ENCODE results near the gene CYP4F8. TPM values are rescaled to one million over a fixed set of nuclear protein-coding genes. Genes with fewer than 3 reads are reported as not detected.
A peak's percentile ranks its signal among the peaks of the same experiment; 100 is the strongest.

Gene CYP4F8
- polyA plus RNA-seq, 1 experiment, result not detected

DNA sequence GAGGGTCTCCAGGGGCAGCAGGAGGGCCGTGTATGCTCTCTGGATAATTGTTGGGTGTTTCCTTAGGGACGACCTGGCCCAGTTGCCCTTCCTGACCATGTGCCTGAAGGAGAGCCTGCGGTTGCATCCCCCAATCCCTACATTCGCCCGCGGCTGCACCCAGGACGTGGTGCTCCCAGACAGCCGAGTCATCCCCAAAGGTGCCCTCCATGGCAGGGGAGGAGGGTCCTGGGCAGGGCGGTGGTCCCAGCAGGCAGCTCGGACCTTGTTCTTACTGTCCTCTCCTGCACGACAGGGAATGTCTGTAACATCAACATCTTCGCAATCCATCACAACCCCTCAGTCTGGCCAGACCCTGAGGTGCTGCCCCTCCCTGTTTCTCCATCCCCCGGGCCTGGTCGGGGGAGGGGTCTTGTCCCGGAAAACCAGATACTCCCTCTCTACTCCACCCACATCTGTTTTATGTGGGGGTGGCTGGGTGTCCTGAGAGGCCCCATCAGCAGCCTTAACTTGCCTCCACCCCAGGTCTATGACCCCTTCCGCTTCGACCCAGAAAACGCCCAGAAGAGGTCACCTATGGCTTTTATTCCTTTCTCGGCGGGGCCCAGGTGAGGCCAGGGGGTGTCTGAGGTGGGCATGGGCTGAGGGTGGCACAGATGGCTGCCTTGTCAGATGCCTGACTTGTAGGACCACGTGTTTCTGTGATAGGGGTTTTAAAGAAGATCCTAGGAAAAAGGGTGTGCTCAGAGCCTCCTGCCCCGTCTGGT, 13.4 kb downstream of the CYP4F8 start:
- Histone ChIP-seq H3K4me3 (ENCODE audit: low read depth, low read length) (no peak overlapping the region), H3K27me3 (ENCODE audit: control insufficient read depth, insufficient read depth, low read length) (no peaks in the 10 kb centered on the region), H3K27ac (ENCODE audit: low read depth, low read length) (no peak overlapping the region), H3K9me3 (ENCODE audit: control insufficient read depth, insufficient read depth, low read length) (peaks cover 9% of the 10 kb centered on the region; the same call in 1 of the 2 replicates)
- DNase-seq (ENCODE audit: low read depth, low spot score), result no peak
- TF ChIP-seq, protein P1, sequence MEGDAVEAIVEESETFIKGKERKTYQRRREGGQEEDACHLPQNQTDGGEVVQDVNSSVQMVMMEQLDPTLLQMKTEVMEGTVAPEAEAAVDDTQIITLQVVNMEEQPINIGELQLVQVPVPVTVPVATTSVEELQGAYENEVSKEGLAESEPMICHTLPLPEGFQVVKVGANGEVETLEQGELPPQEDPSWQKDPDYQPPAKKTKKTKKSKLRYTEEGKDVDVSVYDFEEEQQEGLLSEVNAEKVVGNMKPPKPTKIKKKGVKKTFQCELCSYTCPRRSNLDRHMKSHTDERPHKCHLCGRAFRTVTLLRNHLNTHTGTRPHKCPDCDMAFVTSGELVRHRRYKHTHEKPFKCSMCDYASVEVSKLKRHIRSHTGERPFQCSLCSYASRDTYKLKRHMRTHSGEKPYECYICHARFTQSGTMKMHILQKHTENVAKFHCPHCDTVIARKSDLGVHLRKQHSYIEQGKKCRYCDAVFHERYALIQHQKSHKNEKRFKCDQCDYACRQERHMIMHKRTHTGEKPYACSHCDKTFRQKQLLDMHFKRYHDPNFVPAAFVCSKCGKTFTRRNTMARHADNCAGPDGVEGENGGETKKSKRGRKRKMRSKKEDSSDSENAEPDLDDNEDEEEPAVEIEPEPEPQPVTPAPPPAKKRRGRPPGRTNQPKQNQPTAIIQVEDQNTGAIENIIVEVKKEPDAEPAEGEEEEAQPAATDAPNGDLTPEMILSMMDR (IDR thresholded peaks at IDR 0.05; ENCODE audit: low read depth, low read length), result no peak
- POLR2A ChIA-PET, result no interaction called here
- CTCF ChIA-PET, result interaction anchor here (0.7 kb wide), 1 partner anchor 554 kb away, joined by 3 read pairs; no protein-coding TSS in a partner anchor

DNA sequence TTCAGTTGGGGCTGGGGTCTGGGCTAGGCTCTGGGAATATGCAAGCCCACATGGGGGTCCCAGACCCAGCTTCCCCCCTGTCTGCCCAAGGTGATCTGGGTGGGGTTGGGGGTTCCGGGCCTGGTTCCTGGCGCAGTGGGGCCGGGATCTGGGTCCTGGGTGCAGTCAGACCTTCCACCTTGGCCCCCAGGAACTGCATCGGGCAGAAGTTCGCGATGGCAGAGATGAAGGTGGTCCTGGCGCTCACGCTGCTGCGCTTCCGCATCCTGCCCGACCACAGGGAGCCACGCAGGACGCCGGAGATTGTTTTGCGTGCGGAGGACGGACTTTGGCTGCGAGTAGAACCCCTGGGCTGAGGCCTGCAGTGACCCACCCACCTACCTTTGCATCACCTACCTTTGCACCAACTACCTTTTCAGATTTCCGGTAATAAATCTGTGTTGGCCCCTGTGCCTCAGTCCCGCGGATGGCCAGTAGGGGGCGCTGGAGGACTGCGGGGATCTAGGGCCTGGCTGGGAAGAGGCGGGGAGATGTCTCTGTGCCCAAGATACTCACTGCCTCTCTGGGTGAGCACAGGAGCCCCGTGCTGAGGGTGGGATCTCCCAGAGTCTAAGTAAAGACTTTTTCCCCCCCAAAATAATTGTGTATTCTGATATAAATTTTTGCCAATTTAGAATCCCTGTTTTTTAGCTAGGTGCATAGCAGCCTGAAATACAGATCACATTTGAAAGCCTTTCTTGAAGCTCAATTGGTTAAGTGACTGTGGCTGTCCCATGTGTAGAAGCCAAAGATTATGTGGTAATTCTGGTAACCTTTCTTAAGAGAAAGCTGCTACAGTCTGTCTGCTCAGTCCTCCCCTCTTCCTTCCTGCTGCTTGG, 14.2 kb downstream of the CYP4F8 start:
- TF ChIP-seq, protein P1 (IDR thresholded peaks at IDR 0.05; ENCODE audit: low read depth, low read length), result peak; percentile 83
- Histone ChIP-seq H3K9me3 (ENCODE audit: control insufficient read depth, insufficient read depth, low read length) (peaks cover 5% of the 10 kb centered on the region; the same call in 1 of the 2 replicates), H3K4me3 (ENCODE audit: low read depth, low read length) (no peak overlapping the region), H3K27me3 (ENCODE audit: control insufficient read depth, insufficient read depth, low read length) (no peaks in the 10 kb centered on the region), H3K27ac (ENCODE audit: low read depth, low read length) (no peak overlapping the region)
- ChIA-PET POLR2A (no interaction called here), CTCF (interaction anchor here (0.6 to 1.1 kb wide), 5 partner anchors 133 to 753 kb away, joined by 3 to 7 read pairs (median 3); no protein-coding TSS in a partner anchor)
- DNase-seq (ENCODE audit: low read depth, low spot score), result peak; percentile 2

DNA sequence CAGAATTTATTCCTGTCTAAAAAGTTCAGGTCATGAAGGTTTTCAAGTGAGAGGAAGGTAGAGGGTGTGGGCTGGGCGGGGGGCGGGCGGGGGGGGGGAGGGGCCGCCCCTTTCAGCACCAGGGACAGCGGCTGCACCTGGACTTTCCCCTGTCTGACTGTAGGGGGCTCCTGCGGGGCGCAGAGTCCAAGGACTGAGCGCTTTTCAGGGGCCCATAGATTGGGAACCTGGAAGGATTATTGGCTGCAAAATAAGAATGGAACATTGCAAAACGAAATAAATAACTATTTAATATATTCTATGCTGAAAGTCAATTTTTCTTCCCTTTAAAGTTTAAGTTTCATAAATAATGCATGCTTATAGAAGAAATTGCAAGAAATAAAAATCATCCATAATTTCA, 16.8 kb downstream of the CYP4F8 start:
- no peak for DNase-seq (ENCODE audit: low read depth, low spot score)
- POLR2A ChIA-PET, result no interaction called here
- H3K9me3 ChIP-seq (ENCODE audit: control insufficient read depth, insufficient read depth, low read length), result peaks cover 5% of the 10 kb centered on the region; the same call in 1 of the 2 replicates
- H3K27me3 ChIP-seq (ENCODE audit: control insufficient read depth, insufficient read depth, low read length), result no peaks in the 10 kb centered on the region
- TF ChIP-seq, protein P1 (IDR thresholded peaks at IDR 0.05; ENCODE audit: low read depth, low read length), result peak; percentile 31; the same call in 1 of the 2 replicates
- H3K4me3 ChIP-seq (ENCODE audit: low read depth, low read length), result no peak overlapping the region
- no peak overlapping the region for H3K27ac ChIP-seq (ENCODE audit: low read depth, low read length)
- CTCF ChIA-PET, result no interaction called here

DNA sequence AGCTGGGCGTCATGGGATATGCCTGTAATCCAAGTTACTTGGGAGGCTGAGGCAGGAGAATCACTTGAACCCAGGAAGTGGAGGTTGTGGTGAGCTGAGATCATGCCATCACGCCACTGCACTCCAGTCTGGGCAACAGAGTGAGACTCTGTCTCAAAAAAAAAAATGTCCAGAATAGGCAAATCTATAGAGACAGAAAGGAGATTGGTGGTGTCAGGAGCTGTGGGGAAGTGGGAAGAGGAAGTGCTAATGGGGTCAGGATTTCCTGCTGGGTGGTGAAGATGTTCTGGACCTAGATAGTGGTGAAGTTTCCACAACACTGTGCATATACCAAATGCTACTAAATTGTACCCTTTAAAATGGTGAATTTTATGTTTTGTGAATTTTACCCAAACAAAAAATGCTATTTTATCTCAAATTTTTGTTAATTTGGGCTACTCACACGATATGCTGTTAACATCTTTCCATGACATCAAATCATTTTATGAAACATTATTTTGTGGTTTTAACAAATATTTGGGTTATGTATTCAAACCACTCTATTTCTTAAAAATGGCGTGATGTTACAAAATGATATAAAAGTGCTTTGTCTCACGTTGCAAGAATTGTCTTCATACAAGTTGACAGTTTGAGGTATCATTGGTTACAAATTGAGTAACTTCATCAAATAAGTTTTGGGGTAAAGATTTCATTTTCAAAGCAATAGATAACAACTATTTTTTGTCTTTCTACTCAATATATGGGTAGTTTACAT, 18.2 kb downstream of the CYP4F8 start:
- H3K27ac ChIP-seq (ENCODE audit: low read depth, low read length), result no peak overlapping the region
- no peak overlapping the region for H3K4me3 ChIP-seq (ENCODE audit: low read depth, low read length)
- no peak for DNase-seq (ENCODE audit: low read depth, low spot score)
- TF ChIP-seq, protein P1 (IDR thresholded peaks at IDR 0.05; ENCODE audit: low read depth, low read length), result no peak
- ChIA-PET POLR2A (no interaction called here), CTCF (no interaction called here)
- peaks cover 5% of the 10 kb centered on the region; the same call in 1 of the 2 replicates for H3K9me3 ChIP-seq (ENCODE audit: control insufficient read depth, insufficient read depth, low read length)
- H3K27me3 ChIP-seq (ENCODE audit: control insufficient read depth, insufficient read depth, low read length), result no peaks in the 10 kb centered on the region

Measured in AG04450 (cell line).